OCI-LY1 (cell line): ENCODE measurements around the gene KY.

ENCODE experiments used
- CTCF ChIP-seq: fragments of 200-600 bp; sonication (generic), shearing (Covaris generic); IDR thresholded peaks from 2 replicates; pipeline ENCODE4 v1.5.1; 2017; ENCODE audit warnings: mild to moderate bottlenecking, antibody characterized with exemption, low read length, moderate library complexity, mixed read lengths
- EZH2 ChIP-seq: fragments of 200-600 bp; sonication (generic), shearing (Covaris generic); IDR thresholded peaks from 2 replicates; pipeline ENCODE4 v1.8.0; 2017; ENCODE audit warnings: borderline replicate concordance, mixed run types, mild to moderate bottlenecking, antibody characterized with exemption, low read length, moderate library complexity, mixed read lengths

- TF ChIP-seq CTCF (no peak), EZH2 (no peak)
These were observed 30.2 kb downstream of the KY start for GRCh38 chr3:134620476-134621115.
